GM12873 (cell line): ENCODE results near the gene CACNA1C.

Source experiments
- TF ChIP-seq, protein P1 (sequence below): IDR thresholded peaks from 2 replicates; pipeline ENCODE4 v1.5.1; 2012; ENCODE audit warnings: low read depth, mild to moderate bottlenecking, moderate library complexity, low read length, control low read depth; ENCODE audit not compliant: insufficient read depth; ENCODE audit errors: missing control alignments

CACNA1C gene

DNA sequence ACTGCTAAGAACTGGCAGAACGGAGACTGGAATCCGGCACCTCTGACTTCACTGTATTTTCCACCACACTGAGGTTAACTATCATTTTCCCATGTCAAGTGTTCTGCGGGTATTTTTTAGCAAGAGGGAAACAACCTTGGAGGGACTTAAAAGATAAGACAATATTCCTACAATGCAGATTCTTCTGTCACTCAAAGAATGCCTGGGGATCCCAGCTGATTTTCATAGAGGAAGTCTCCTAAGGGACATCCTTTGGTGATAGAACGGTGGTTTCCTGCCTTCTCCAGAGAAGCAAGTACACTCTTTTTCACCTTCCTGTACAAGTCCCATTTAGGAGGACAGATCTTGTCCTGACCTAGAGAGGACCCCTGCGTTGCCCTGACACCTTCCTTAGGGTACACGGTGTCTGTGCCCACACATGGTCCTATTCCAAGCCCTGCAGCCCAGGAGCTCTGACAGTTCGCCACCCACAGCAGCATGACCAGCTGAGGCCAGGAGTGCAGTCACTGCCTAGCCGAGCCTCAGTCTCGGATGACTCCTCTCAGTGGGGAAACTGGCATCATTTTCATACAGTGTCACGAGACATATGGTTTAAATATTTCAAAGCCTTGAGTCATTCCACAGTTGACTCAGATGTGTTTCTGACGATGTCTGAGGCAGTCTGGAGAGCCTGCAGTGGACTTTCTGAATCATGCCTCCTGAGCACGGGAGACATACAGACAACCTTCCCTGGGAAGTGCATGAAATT lies 560.7 kb downstream of the CACNA1C start:
- TF ChIP-seq, protein P1, sequence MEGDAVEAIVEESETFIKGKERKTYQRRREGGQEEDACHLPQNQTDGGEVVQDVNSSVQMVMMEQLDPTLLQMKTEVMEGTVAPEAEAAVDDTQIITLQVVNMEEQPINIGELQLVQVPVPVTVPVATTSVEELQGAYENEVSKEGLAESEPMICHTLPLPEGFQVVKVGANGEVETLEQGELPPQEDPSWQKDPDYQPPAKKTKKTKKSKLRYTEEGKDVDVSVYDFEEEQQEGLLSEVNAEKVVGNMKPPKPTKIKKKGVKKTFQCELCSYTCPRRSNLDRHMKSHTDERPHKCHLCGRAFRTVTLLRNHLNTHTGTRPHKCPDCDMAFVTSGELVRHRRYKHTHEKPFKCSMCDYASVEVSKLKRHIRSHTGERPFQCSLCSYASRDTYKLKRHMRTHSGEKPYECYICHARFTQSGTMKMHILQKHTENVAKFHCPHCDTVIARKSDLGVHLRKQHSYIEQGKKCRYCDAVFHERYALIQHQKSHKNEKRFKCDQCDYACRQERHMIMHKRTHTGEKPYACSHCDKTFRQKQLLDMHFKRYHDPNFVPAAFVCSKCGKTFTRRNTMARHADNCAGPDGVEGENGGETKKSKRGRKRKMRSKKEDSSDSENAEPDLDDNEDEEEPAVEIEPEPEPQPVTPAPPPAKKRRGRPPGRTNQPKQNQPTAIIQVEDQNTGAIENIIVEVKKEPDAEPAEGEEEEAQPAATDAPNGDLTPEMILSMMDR = no peak

DNA sequence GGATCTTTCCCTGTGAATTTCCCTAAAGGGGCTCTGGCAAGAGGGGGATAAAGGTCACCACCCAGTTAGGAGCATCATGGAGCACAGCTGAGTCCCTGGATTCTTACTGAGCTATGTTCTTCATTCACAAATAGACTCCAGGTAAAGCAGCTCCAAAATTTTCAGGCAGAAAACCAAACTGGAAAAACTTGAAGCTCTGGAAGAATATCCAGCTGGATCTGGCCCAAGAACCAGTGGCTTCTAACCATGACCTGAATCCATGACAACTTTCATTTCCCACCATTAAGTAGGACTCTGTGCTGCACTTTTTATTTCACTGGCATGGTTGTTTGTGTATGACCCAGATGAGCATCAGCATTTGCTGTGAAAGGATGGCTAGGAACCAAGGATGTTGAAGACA lies 561.6 kb downstream of the CACNA1C start:
- TF ChIP-seq, protein P1 = no peak

DNA sequence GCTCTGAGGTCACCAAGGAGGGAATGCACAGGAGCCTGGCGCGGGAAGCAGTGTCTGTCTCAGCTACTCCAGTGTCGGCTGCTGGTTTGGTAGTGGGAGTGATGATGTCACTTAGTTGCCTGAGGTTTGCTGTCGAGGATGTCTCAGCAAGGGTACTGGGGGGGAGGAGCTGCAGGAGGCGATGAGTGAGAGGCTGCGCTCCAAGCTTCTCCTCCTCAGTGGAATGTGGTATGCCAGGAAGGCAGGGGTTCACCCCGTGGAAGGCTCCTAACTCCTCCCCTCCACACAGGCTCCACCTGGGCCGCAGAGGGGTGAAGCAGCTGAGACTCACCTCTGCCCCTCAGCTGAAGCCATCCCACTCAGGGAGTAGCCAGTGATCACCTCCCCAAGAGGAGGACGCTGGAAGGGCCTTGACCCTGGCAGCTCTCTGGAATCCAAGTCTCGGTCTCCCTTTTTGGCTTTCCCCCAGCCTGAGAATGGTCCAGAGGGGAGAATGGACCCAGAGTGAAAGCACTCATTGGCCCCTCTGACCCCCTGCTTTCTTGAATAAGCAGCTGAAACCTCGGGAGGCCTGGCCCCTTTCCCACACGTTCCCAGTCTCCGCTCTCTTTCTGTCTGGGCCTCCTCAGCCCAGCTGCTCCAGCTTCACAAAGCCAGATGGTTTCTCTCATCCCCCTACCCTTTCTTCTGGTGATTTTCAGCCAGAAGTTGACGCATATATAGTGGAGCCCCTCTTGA lies 563.0 kb downstream of the CACNA1C start:
- TF ChIP-seq, protein P1 = no peak

DNA sequence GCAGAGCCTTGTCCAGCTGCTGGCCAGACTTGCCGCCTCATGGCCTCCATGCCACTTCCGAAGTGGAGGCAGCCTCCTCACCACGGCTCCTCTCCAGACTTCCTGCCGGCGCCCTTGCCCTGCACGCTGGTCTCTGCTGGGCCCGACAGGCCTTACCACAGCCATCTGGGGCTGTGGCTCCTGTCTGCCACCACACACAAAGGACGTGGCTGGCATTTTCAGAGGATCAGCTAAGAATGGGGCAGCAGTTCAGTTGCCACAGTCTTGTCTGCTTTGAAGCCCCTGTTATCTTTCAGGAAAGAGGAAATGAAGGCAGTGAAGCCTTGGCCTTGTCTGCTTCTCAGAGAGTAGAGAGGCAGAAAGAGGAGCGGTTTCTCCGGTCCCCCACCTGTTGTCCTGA lies 564.0 kb downstream of the CACNA1C start:
- TF ChIP-seq, protein P1 = no peak

DNA sequence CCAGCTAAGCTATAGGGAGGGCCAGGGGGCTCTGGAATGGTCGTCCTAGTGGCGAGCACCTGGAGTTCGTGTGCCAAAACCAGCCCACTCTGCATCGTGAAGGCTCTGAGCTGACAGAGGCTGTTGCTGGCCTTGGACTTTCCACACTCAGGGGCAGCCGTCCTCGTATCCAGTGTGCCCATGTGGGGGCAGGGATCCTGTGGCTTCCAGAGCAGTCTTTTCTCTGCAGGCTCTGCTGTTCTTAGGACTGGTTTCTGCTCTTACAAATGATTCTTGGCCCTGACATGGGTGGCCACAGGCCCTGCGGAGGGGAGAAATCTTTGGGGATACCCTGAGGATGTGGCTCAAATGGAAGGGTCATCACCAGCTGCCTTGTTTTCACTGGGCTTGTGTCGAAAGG lies 564.6 kb downstream of the CACNA1C start:
- TF ChIP-seq, protein P1 = no peak

DNA sequence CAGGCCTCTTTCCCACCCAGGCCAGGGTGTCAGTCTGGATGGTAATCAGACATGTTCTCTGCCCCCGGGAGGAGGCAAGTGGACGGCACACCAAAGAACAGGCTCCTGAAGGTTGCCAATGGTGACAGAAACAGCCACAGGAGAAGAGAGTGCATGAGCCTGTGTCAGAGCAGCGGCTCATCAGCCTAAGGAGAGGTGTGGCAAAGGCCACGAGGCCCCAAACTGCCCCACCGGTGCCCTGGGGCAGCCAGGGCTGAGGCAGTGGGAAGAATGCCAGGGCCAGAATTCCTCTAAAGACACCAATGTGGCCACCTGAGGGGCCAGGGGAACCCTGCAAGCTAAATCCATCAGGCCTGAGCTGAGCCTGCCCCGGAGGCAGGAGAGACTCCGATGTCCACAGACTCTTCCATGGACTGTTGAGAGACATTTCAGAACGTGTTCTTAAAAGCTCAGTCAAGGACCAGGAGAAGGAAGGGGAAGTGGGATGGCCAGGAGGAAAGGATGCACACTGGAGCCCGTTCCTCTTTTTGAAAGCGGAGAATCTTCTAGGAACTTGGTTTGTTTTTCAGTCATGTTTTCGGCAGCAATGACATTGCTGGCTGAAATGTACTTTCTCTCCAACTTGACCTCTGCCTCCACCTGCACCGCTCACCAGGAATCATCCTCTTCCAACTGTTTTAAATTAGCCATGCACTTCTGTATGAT lies 565.7 kb downstream of the CACNA1C start:
- TF ChIP-seq, protein P1 = no peak

DNA sequence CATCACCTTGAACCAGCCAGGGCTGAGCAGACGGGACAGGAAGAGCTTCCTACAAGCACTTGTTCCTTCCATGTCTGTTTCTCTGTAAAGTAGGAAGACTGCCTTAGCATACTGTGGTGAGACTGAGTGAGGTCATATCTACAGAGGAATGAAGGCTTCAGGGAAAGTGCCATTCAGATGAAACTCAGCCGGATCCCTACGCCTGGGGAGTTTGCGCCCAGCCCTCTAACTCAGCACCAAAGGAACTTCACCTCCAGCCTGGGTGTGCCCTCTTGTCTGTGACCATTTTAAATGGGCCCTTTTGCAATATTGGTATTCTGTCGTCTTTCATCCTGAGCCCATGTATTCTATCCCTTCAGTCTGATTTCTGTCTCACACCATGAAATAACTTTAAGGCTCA lies 566.3 kb downstream of the CACNA1C start:
- TF ChIP-seq, protein P1 = no peak
